A673 (cell line): Measurements from ENCODE around the gene MSMO1. TPM values are rescaled to one million over a fixed set of nuclear protein-coding genes. Genes with fewer than 3 reads are reported as not detected.

Source experiments
- BruUV-seq: library from RNA; stranded (reverse); fragments of 400-500 nt; replicated peaks from 2 replicates; lab custom pipeline; 2021; lab: Mats Ljungman, UMichigan
- CTCF ChIA-PET: fragments of 300-600 bp; sonication (Branson Sonifier 250); formaldehyde crosslinking; loops from one replicate; lab custom pipeline; 2022; ENCODE audit warnings: antibody characterized with exemption; lab: Charles Lee
- POLR2A ChIA-PET: fragments of 300-600 bp; sonication (Branson Sonifier 250); formaldehyde crosslinking; loops from one replicate; lab custom pipeline; 2022; ENCODE audit warnings: antibody characterized with exemption; ENCODE audit not compliant: low non-redundant PET; lab: Charles Lee
- DNase-seq: peaks from one replicate; pipeline ENCODE4 v3.0.0-alpha.2; 2015; ENCODE audit warnings: low spot score
- H3K27ac ChIP-seq: fragments of 200-600 bp; sonication (generic); 2 replicates; pipeline ENCODE4 v1.5.1; 2016; ENCODE audit warnings: mixed run types, low read depth, mild to moderate bottlenecking, mixed read lengths, antibody characterized with exemption, low read length; ENCODE audit not compliant: poor library complexity, severe bottlenecking
- H3K27me3 ChIP-seq: fragments of 200-600 bp; sonication (generic); replicated peaks from 2 replicates; pipeline ENCODE4 v1.6.1; 2017; ENCODE audit warnings: mixed run types, low read depth, mild to moderate bottlenecking, mixed read lengths, antibody characterized with exemption, low read length; ENCODE audit not compliant: insufficient read depth, poor library complexity
- H3K36me3 ChIP-seq: fragments of 200-600 bp; sonication (generic); 2 replicates; pipeline ENCODE4 v1.6.1; 2016; ENCODE audit warnings: mixed run types, mild to moderate bottlenecking, mixed read lengths, antibody characterized with exemption, low read length; ENCODE audit not compliant: insufficient read depth, poor library complexity, severe bottlenecking
- H3K4me1 ChIP-seq: fragments of 200-600 bp; sonication (generic); 2 replicates; pipeline ENCODE4 v1.6.1; 2017; ENCODE audit warnings: mixed run types, mild to moderate bottlenecking, mixed read lengths, antibody characterized with exemption, low read length; ENCODE audit not compliant: insufficient read depth, poor library complexity, severe bottlenecking
- H3K4me3 ChIP-seq: fragments of 200-600 bp; sonication (generic); 2 replicates; pipeline ENCODE4 v1.5.1; 2016; ENCODE audit warnings: low read depth, mixed run types, mild to moderate bottlenecking, mixed read lengths, low read length; ENCODE audit not compliant: poor library complexity, severe bottlenecking
- H3K9me3 ChIP-seq: fragments of 200-600 bp; sonication (generic); 2 replicates; pipeline ENCODE4 v1.6.1; 2016; ENCODE audit warnings: mixed run types, low read depth, mild to moderate bottlenecking, mixed read lengths, antibody characterized with exemption, low read length; ENCODE audit not compliant: poor library complexity, severe bottlenecking
- CTCF ChIP-seq: fragments of 300-800, 200-600 bp; sonication (generic); conservative IDR thresholded peaks from 2 replicates; pipeline ENCODE4 v1.5.1; 2017; ENCODE audit warnings: low read depth, mild to moderate bottlenecking, antibody characterized with exemption, low read length, moderate library complexity, mixed read lengths
- EZH2 ChIP-seq: fragments of 200-600 bp; sonication (generic); IDR thresholded peaks from 2 replicates; pipeline ENCODE4 v1.6.1; 2017; ENCODE audit warnings: borderline replicate concordance, low read depth, mild to moderate bottlenecking, mixed read lengths, antibody characterized with exemption, low read length; ENCODE audit not compliant: poor library complexity, severe bottlenecking
- intact Hi-C: fragments of 100-400 bp; cut with micrococcal nuclease; formaldehyde crosslinking; loops from one replicate; pipeline ENCODE4 v1.10.0; 2022; ENCODE audit not compliant: unreplicated experiment
- total RNA-seq: library from RNA; stranded (reverse); gene quantifications from 2 replicates; pipeline ENCODE4 v1.2.3, GENCODE V29; 2021

MSMO1 gene
- total RNA-seq, 1 experiment from 2014 or later = 137 TPM

- Histone ChIP-seq H3K36me3 (peaks cover 11% of the 10 kb centered on the region), H3K4me3 (peak overlapping the region; percentile 71), H3K4me1 (peaks cover 4% of the 10 kb centered on the region), H3K27ac (no peak overlapping the region), H3K9me3 (peaks cover 7% of the 10 kb centered on the region), H3K27me3 (no peaks in the 10 kb centered on the region)
- TF ChIP-seq EZH2 = no peak
- no peak for TF ChIP-seq CTCF
- POLR2A ChIA-PET = no interaction called here
- intact Hi-C loops = loop anchor here (5.0 kb wide), 1 partner anchor 194 kb away; no protein-coding TSS in a partner anchor
- no TSS peak for BruUV-seq
- CTCF ChIA-PET = no interaction called here
- DNase-seq = peak; percentile 18
Observed at GRCh38 chr4:165325732-165326512, 1.5 kb upstream of the MSMO1 start.

- H3K27me3 ChIP-seq = no peaks in the 10 kb centered on the region
- H3K36me3 ChIP-seq = peaks cover 19% of the 10 kb centered on the region
- H3K9me3 ChIP-seq = peaks cover 7% of the 10 kb centered on the region
- ChIA-PET CTCF (no interaction called here), POLR2A (no interaction called here)
- H3K27ac ChIP-seq = peak overlapping the region; percentile 68
- intact Hi-C loops = loop anchor here (1.0 to 5.0 kb wide), 2 partner anchors 119 to 195 kb away; no protein-coding TSS in a partner anchor
- TSS peak; percentile 98 for BruUV-seq
- peak overlapping the region; percentile 71 for H3K4me3 ChIP-seq
- TF ChIP-seq EZH2 (no peak), CTCF (no peak)
- peaks cover 12% of the 10 kb centered on the region for H3K4me1 ChIP-seq
- no peak for DNase-seq
Observed at GRCh38 chr4:165326831-165327210, 648 bp upstream of the MSMO1 start.

GRCh38 chr4:165328101-165328425, 594 bp downstream of the MSMO1 start:
- TF ChIP-seq EZH2 = no peak
- TF ChIP-seq CTCF = no peak

More at GRCh38 chr4:165328101-165328425, 594 bp downstream of the MSMO1 start:
- Histone ChIP-seq H3K36me3 (peaks cover 31% of the 10 kb centered on the region), H3K27ac (peak overlapping the region; percentile 75), H3K27me3 (no peaks in the 10 kb centered on the region), H3K4me1 (peaks cover 19% of the 10 kb centered on the region), H3K9me3 (peaks cover 7% of the 10 kb centered on the region), H3K4me3 (peak overlapping the region; percentile 71)
- BruUV-seq = TSS peak; percentile 48
- ChIA-PET POLR2A (no interaction called here), CTCF (no interaction called here)
- DNase-seq = no peak
- intact Hi-C loops = loop anchor here (5.0 kb wide), 1 partner anchor 196 kb away; no protein-coding TSS in a partner anchor
